Upper lobe of left lung (tissue), 6 donors: ENCODE data around the gene YWHAE. TPM values are rescaled to one million over a fixed set of nuclear protein-coding genes. Genes with fewer than 3 reads are reported as not detected.
"Not testable (repeated sequence)": the region's sequence is repeated elsewhere in the genome, so short reads cannot be mapped to it uniquely, and the experiment has no call there.

ENCODE experiments used
- ATAC-seq, 2 donors: fragments of 200-7000 bp; cut with Tn5 transposase; one replicate each; pipeline ENCODE4 v1.9.1; 2022; ENCODE audit warnings: mild to moderate bottlenecking in 2 of 2, moderate library complexity in 2 of 2; ENCODE audit not compliant: low FRiP score in 2 of 2
- DNase-seq, 2 donors: peaks; one replicate each; pipeline ENCODE4 v3.0.0-alpha.2; 2019 to 2020
- H3K27ac ChIP-seq, 4 donors: fragments of 200-600 bp; sonication (generic); one replicate each; pipeline ENCODE4 v1.5.1; 2016 to 2019
- H3K27me3 ChIP-seq, 4 donors: fragments of 200-600 bp; sonication (generic); one replicate each; pipeline ENCODE4 v1.5.1; 2017 to 2019
- H3K36me3 ChIP-seq, 4 donors: fragments of 200-600 bp; sonication (generic); one replicate each; pipeline ENCODE4 v1.5.1; 2016 to 2019
- H3K4me1 ChIP-seq, 4 donors: fragments of 200-600 bp; sonication (generic); one replicate each; pipeline ENCODE4 v1.5.1; 2018 to 2019
- H3K4me3 ChIP-seq, 4 donors: fragments of 200-600 bp; sonication (generic); one replicate each; pipeline ENCODE4 v1.5.1; 2017 to 2019; ENCODE audit warnings: mild to moderate bottlenecking in 2 of 4, moderate library complexity in 1 of 4
- H3K9me3 ChIP-seq, 4 donors: fragments of 200-600 bp; sonication (generic); one replicate each; pipeline ENCODE4 v1.5.1; 2018 to 2019
- EP300 ChIP-seq, 4 donors: sonication (generic); formaldehyde crosslinking; IDR thresholded peaks; one replicate each; pipeline ENCODE4 v1.5.1; 2017; ENCODE audit warnings: antibody characterized with exemption in 4 of 4, control low read depth in 2 of 4
- POLR2A ChIP-seq, 4 donors: fragments of 450-650 bp; IDR thresholded peaks; one replicate each; pipeline ENCODE4 v1.5.1; 2016 to 2017; ENCODE audit warnings: antibody characterized with exemption in 4 of 4, mild to moderate bottlenecking in 2 of 4
- POLR2AphosphoS5 ChIP-seq, 2 donors: sonication (generic); formaldehyde crosslinking; IDR thresholded peaks; one replicate each; pipeline ENCODE4 v1.5.1; 2017; ENCODE audit warnings: antibody characterized with exemption in 2 of 2
- WGBS, 2 donors: methylation state at CpG; one replicate each; pipeline ENCODE4 v1.1.5; 2017 to 2018; 5-methylcytosine and 5-hydroxymethylcytosine counted together
- total RNA-seq, 6 donors: library from RNA; depleted of rRNA in 4 of 6; stranded (reverse); fragments of >200 nt in 4 of 6; gene quantifications; one replicate each; pipeline versions ENCODE4 v1.1.0 to v1.2.1, GENCODE V29; 2016 to 2021
- TF ChIP-seq, protein P1 (sequence below), 6 experiments: fragments of 450-650 bp in 4 of 6; fragments of 200-600 bp in 2 of 6; sonication (generic) in 2 of 6; IDR thresholded peaks; one replicate each; pipeline ENCODE4 v1.5.1; 2016 to 2019; ENCODE audit warnings: antibody characterized with exemption in 6 of 6
- donor health status: DM: no; HTN: no; CAD: no; lungs with moderate emphysema.
- donor health status: DM: no; HTN: yes; CAD: no; lungs with severe emphysema.

Gene YWHAE
- total RNA-seq, 6 donors from 2014 or later: 318 to 698 (median 384) TPM

DNA sequence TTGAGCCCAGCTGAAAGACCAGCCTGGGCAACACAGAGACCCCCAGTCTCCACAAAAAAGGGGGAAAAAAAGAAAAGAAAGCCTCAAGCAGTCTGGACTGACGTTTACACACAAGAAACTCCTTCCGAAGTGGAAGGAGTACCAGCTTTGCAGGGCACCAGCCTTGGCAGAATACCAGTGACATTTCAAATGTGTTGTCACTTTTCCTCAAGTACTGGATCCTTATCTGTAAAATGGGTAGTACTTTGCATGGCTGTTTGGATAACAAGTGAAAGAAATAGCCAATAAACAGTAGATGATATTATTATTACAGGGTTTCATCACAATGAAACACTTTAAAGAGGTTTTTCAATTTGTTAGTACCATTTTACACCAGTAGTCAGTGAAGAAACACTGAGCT lies 14.2 kb downstream of the YWHAE start:
- no peak overlapping the region for H3K4me3 ChIP-seq
- peaks cover 48 to 95% (median 84%) of the 10 kb centered on the region in 4 donors for H3K4me1 ChIP-seq
- no peaks in the 10 kb centered on the region for H3K36me3 ChIP-seq
- no peaks in the 10 kb centered on the region for H3K27me3 ChIP-seq
- TF ChIP-seq, protein P1, sequence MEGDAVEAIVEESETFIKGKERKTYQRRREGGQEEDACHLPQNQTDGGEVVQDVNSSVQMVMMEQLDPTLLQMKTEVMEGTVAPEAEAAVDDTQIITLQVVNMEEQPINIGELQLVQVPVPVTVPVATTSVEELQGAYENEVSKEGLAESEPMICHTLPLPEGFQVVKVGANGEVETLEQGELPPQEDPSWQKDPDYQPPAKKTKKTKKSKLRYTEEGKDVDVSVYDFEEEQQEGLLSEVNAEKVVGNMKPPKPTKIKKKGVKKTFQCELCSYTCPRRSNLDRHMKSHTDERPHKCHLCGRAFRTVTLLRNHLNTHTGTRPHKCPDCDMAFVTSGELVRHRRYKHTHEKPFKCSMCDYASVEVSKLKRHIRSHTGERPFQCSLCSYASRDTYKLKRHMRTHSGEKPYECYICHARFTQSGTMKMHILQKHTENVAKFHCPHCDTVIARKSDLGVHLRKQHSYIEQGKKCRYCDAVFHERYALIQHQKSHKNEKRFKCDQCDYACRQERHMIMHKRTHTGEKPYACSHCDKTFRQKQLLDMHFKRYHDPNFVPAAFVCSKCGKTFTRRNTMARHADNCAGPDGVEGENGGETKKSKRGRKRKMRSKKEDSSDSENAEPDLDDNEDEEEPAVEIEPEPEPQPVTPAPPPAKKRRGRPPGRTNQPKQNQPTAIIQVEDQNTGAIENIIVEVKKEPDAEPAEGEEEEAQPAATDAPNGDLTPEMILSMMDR (IDR thresholded peaks at IDR 0.05): no peak
- TF ChIP-seq POLR2A (IDR thresholded peaks at IDR 0.05): no peak
- no peak for TF ChIP-seq EP300 (IDR thresholded peaks at IDR 0.05)
- no peak for TF ChIP-seq POLR2AphosphoS5 (IDR thresholded peaks at IDR 0.05)
- WGBS, 2 donors: 23 to 38% methylated on average over 2 of the region's 2 CpGs
- peak overlapping the region in 1 of 4 donors; percentile 34 for H3K27ac ChIP-seq
- ATAC-seq: no peak
- no peak for DNase-seq
- H3K9me3 ChIP-seq: no peaks in the 10 kb centered on the region

DNA sequence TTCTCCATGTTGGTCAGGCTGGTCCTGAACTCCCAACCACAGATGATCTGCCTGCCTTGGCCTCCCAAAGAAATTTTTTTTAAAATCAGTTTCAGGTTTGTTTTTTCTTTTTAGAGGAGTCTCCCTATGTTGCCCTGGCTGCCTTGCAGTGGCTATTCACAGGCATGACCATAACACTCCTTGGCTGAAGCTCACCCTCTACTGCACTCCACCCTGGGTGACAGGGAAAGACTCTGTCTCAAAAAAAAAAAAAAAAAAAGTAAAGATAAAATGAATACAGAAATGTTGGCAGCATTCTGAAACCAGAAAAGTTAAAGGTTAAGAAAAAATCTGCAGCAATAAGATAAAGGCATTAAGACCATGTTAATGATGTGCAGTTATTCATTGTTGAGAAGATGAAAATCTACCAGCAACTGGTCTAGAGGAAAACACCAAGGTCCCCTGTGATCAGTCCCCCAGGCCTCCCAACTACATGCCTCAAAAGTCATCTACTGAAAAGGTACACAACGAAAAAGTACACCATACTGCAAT lies 15.1 kb downstream of the YWHAE start:
- Histone ChIP-seq H3K27ac (no peak overlapping the region), H3K9me3 (no peaks in the 10 kb centered on the region), H3K4me1 (peaks cover 47 to 95% (median 82%) of the 10 kb centered on the region in 4 donors), H3K36me3 (no peaks in the 10 kb centered on the region), H3K4me3 (no peak overlapping the region), H3K27me3 (no peaks in the 10 kb centered on the region)
- TF ChIP-seq POLR2A (IDR thresholded peaks at IDR 0.05) (no peak), POLR2AphosphoS5 (IDR thresholded peaks at IDR 0.05) (no peak), EP300 (IDR thresholded peaks at IDR 0.05) (no peak)
- TF ChIP-seq, protein P1 (IDR thresholded peaks at IDR 0.05): no peak
- WGBS, 2 donors: 8 to 11% methylated on average over 1 of the region's 1 CpG
- DNase-seq (no peak), ATAC-seq (peak in 1 of 2 donors; percentile 61)

DNA sequence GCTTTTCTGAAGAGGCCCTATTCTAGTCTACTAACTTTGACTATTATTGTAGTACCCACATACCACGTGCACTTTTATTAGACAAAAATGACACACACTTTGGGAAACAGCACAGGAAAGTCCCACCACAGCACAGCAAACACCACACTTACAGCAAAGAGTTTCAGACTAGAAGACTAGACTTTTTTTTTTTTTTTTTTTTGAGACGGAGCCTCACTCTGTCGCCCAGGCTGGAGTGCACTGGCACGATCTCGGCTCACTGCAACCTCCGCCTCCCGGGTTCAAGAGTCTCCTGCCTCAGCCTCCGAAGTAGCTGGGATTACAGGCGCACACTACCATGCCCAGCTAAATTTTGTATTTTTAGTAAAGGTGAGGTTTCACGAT lies 20.1 kb downstream of the YWHAE start:
- H3K27me3 ChIP-seq: no peaks in the 10 kb centered on the region
- H3K27ac ChIP-seq: peak overlapping the region in 1 of 4 donors; percentile 23
- no peak overlapping the region for H3K4me3 ChIP-seq
- TF ChIP-seq POLR2AphosphoS5 (IDR thresholded peaks at IDR 0.05): no peak
- TF ChIP-seq, protein P1 (IDR thresholded peaks at IDR 0.05): no peak
- no peak for TF ChIP-seq POLR2A (IDR thresholded peaks at IDR 0.05)
- no peak for TF ChIP-seq EP300 (IDR thresholded peaks at IDR 0.05)
- WGBS, 2 donors: 59 to 77% methylated on average over 9 to 10 of the region's 10 CpGs
- ATAC-seq (no peak), DNase-seq (no peak)
- H3K4me1 ChIP-seq: peaks cover 65 to 97% (median 85%) of the 10 kb centered on the region in 4 donors
- peaks cover 0 to 5% (median 0%) of the 10 kb centered on the region in 4 donors for H3K36me3 ChIP-seq
- H3K9me3 ChIP-seq: no peaks in the 10 kb centered on the region

DNA sequence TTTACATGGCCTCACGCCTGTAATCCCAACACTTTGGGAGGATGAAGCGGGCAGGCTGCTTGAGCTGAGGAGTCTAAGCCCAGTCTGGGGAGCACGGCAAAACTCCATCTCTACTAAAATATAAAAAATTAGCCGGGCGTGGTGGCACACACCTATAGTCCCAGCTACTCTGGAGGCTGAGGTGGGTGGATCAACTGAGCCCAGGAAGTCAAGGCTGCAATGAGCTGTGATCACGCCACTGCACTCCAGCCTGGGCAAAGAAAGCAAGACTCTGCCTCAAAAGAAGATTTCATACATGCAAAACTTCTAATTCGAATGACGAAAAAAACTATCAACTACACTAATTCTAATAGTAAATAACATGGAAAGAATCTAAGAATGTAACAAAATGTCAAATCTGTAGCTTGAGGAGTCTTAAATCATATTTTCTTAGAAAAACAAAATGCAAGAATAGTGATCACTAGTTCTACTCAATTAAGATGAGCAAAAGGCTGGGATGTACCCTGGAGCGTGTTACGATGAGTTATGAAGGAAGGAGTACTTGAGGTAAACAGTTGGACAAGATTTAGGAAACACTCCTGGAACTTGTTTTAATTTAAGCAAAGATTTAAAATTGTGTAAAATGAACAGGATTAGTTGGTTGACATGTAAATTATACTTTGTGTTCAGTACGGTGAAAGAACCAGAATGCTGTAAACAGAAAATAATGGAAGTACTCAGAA lies 20.7 kb downstream of the YWHAE start:
- peaks cover 0 to 5% (median 0%) of the 10 kb centered on the region in 4 donors for H3K36me3 ChIP-seq
- H3K27me3 ChIP-seq: no peaks in the 10 kb centered on the region
- H3K4me1 ChIP-seq: peaks cover 65 to 97% (median 87%) of the 10 kb centered on the region in 4 donors
- H3K4me3 ChIP-seq: no peak overlapping the region
- H3K27ac ChIP-seq: no peak overlapping the region
- H3K9me3 ChIP-seq: no peaks in the 10 kb centered on the region
- TF ChIP-seq POLR2AphosphoS5 (IDR thresholded peaks at IDR 0.05): no peak
- TF ChIP-seq, protein P1 (IDR thresholded peaks at IDR 0.05): no peak
- no peak for TF ChIP-seq EP300 (IDR thresholded peaks at IDR 0.05)
- no peak for TF ChIP-seq POLR2A (IDR thresholded peaks at IDR 0.05)
- 65 to 67% methylated on average over 11 of the region's 11 CpGs for WGBS, 2 donors
- no peak for DNase-seq
- no peak for ATAC-seq

DNA sequence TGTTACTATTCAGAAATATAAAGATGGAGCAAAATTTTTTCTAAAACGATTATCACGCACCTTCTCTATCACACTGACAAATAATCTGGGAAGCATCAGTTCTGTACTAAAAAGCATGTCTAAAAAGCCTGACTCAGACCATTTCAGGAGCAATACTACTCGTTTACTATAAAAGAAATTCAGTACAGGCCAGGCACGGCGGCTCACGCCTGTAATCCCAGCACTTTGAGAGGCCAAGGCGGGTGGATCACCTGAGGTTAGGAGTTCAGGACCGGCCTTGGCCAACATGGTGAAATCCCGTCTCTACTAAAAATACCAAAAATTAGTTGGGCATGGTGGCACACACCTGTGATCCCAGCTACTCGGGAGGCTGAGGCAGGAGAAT lies 21.6 kb downstream of the YWHAE start:
- H3K9me3 ChIP-seq, H3K4me3 ChIP-seq, H3K36me3 ChIP-seq, H3K27ac ChIP-seq, DNase-seq, ATAC-seq, H3K27me3 ChIP-seq: not testable (repeated sequence)
- 80 to 83% methylated on average over 10 of the region's 10 CpGs for WGBS, 2 donors
- peaks cover 74 to 98% (median 89%) of the 10 kb centered on the region in 4 donors for H3K4me1 ChIP-seq
